Nephron (organoid): ENCODE data around the gene NRAP.
"Not testable (repeated sequence)": the region's sequence is repeated elsewhere in the genome, so short reads cannot be mapped to it uniquely, and the experiment has no call there.

Source experiments
- H3K27ac Mint-ChIP-seq, 3 experiments: 2 replicates each; pipeline ENCODE4 v1.8.0; 2020; ENCODE audit warnings: mixed read lengths in 3 of 3, mild to moderate bottlenecking in 2 of 3, moderate library complexity in 1 of 3
- H3K27me3 Mint-ChIP-seq: 2 replicates; pipeline ENCODE4 v1.8.0; 2021; ENCODE audit warnings: low read depth, mild to moderate bottlenecking, moderate library complexity, mixed read lengths
- H3K36me3 Mint-ChIP-seq: 2 replicates; pipeline ENCODE4 v1.8.0; 2020; ENCODE audit warnings: low read depth, mixed read lengths
- H3K4me1 Mint-ChIP-seq: 2 replicates; pipeline ENCODE4 v1.8.0; 2020; ENCODE audit warnings: mixed read lengths
- H3K4me3 Mint-ChIP-seq, 3 experiments: 2 replicates each; pipeline ENCODE4 v1.8.0; 2020; ENCODE audit warnings: mild to moderate bottlenecking in 3 of 3, mixed read lengths in 3 of 3, moderate library complexity in 2 of 3
- H3K9me3 Mint-ChIP-seq: 2 replicates; pipeline ENCODE4 v1.8.0; 2020; ENCODE audit warnings: mixed read lengths
- CTCF ChIP-seq, 3 experiments: fragments of 200-600 bp; sonication (generic); IDR thresholded peaks; one replicate each; pipeline ENCODE4 v1.5.0; 2021; ENCODE audit warnings: antibody characterized with exemption in 3 of 3; ENCODE audit not compliant: unreplicated experiment in 3 of 3

NRAP gene

GRCh38 chr10:113663142-113663541 lies 699 bp downstream of the NRAP start:
- no peak overlapping the region for H3K27ac Mint-ChIP-seq
- no peaks in the 10 kb centered on the region for H3K4me1 Mint-ChIP-seq
- no peaks in the 10 kb centered on the region for H3K36me3 Mint-ChIP-seq
- peaks cover 8% of the 10 kb centered on the region for H3K27me3 Mint-ChIP-seq
- H3K4me3 Mint-ChIP-seq = no peak overlapping the region
- no peaks in the 10 kb centered on the region for H3K9me3 Mint-ChIP-seq
- TF ChIP-seq CTCF (IDR thresholded peaks at IDR 0.05; ENCODE audit: unreplicated experiment in 3 of 3) = no peak

- H3K36me3 Mint-ChIP-seq = no peaks in the 10 kb centered on the region
- TF ChIP-seq CTCF (IDR thresholded peaks at IDR 0.05; ENCODE audit: unreplicated experiment in 3 of 3) = no peak
- no peaks in the 10 kb centered on the region for H3K9me3 Mint-ChIP-seq
- no peak overlapping the region for H3K4me3 Mint-ChIP-seq
- H3K27me3 Mint-ChIP-seq = peaks cover 8% of the 10 kb centered on the region
- H3K27ac Mint-ChIP-seq = no peak overlapping the region
- no peaks in the 10 kb centered on the region for H3K4me1 Mint-ChIP-seq
Observed at GRCh38 chr10:113661332-113661731, 2.5 kb downstream of the NRAP start.

GRCh38 chr10:113657544-113657943 lies 6.3 kb downstream of the NRAP start:
- Mint-ChIP-seq H3K27me3 (peaks cover 4% of the 10 kb centered on the region), H3K36me3 (no peaks in the 10 kb centered on the region), H3K9me3 (no peaks in the 10 kb centered on the region), H3K4me1 (no peaks in the 10 kb centered on the region), H3K27ac (no peak overlapping the region), H3K4me3 (no peak overlapping the region)
- TF ChIP-seq CTCF (IDR thresholded peaks at IDR 0.05; ENCODE audit: unreplicated experiment in 3 of 3) = no peak

- Mint-ChIP-seq H3K27me3 (peaks cover 5% of the 10 kb centered on the region), H3K4me3 (no peak overlapping the region), H3K36me3 (no peaks in the 10 kb centered on the region), H3K4me1 (no peaks in the 10 kb centered on the region), H3K9me3 (no peaks in the 10 kb centered on the region), H3K27ac (no peak overlapping the region)
- no peak for TF ChIP-seq CTCF (IDR thresholded peaks at IDR 0.05; ENCODE audit: unreplicated experiment in 3 of 3)
Observed at GRCh38 chr10:113656896-113657295, 6.9 kb downstream of the NRAP start.

GRCh38 chr10:113652456-113652855 lies 11.4 kb downstream of the NRAP start:
- peaks cover 10% of the 10 kb centered on the region for H3K4me1 Mint-ChIP-seq
- H3K36me3 Mint-ChIP-seq, H3K27ac Mint-ChIP-seq, H3K27me3 Mint-ChIP-seq, H3K4me3 Mint-ChIP-seq, H3K9me3 Mint-ChIP-seq: not testable (repeated sequence)

- Mint-ChIP-seq H3K27me3 (peaks cover 6% of the 10 kb centered on the region), H3K27ac (no peak overlapping the region), H3K4me1 (peaks cover 10% of the 10 kb centered on the region), H3K36me3 (no peaks in the 10 kb centered on the region), H3K9me3 (no peaks in the 10 kb centered on the region), H3K4me3 (no peak overlapping the region)
- TF ChIP-seq CTCF (IDR thresholded peaks at IDR 0.05; ENCODE audit: unreplicated experiment in 3 of 3) = no peak
Observed at GRCh38 chr10:113651898-113652297, 11.9 kb downstream of the NRAP start.
